ENCODE data around the gene GPC6.

GRCh38 chr13:93672996-93673395 is 446.4 kb downstream of the GPC6 start:
- no peak for TF ChIP-seq CTCF (IDR thresholded peaks at IDR 0.05)
- no peak for TF ChIP-seq POLR2A (IDR thresholded peaks at IDR 0.05)
- no peak for TF ChIP-seq POLR2AphosphoS5 (IDR thresholded peaks at IDR 0.05)
